H1 (cell line): ENCODE data around the gene LDAH. TPM values are rescaled to one million over a fixed set of nuclear protein-coding genes. Genes with fewer than 3 reads are reported as not detected.

Experiments used
- CTCF ChIA-PET: fragments of 300-600 bp; sonication (Branson Sonifier 250); formaldehyde crosslinking; loops from one replicate; lab custom pipeline; 2021; ENCODE audit not compliant: partially characterized antibody; lab: Charles Lee
- POLR2A ChIA-PET: fragments of 300-600 bp; sonication (Branson Sonifier 250); formaldehyde crosslinking; loops from one replicate; lab custom pipeline; 2021; ENCODE audit warnings: inconsistent platforms; ENCODE audit not compliant: partially characterized antibody; lab: Charles Lee
- DNase-seq, 2 experiments: peaks; one replicate each; pipeline versions ENCODE4 v3.0.0 to v3.0.0-alpha.2; 2010 to 2022; ENCODE audit warnings: low spot score in 2 of 2, low read depth in 1 of 2, mixed read lengths in 1 of 2
- FAIRE-seq: peaks from 2 replicates; lab custom pipeline; 2011; peaks lifted over from hg19 to GRCh38; lab: Jason Lieb, UNC
- H2AFZ ChIP-seq: 2 replicates; pipeline ENCODE4 v1.8.1; 2012; ENCODE audit warnings: low read length, inconsistent platforms
- H2AK5ac ChIP-seq: 2 replicates; pipeline ENCODE4 v1.6.1; 2013; ENCODE audit warnings: low read depth, low read length
- H2BK120ac ChIP-seq: replicated peaks from 2 replicates; pipeline ENCODE3; 2013; ENCODE audit warnings: low read depth, low read length, inconsistent platforms
- H2BK12ac ChIP-seq: 2 replicates; pipeline ENCODE4 v1.6.1; 2013; ENCODE audit warnings: low read depth, low read length
- H2BK15ac ChIP-seq: 2 replicates; pipeline ENCODE4 v1.6.1; 2013; ENCODE audit warnings: low read length
- H2BK20ac ChIP-seq: 2 replicates; pipeline ENCODE4 v1.6.1; 2013; ENCODE audit warnings: low read length
- H2BK5ac ChIP-seq: 2 replicates; pipeline ENCODE4 v1.6.1; 2013; ENCODE audit warnings: low read depth, low read length
- H3K14ac ChIP-seq: 2 replicates; pipeline ENCODE4 v1.6.1; 2013; ENCODE audit warnings: inconsistent platforms; ENCODE audit not compliant: insufficient read length
- H3K18ac ChIP-seq: 2 replicates; pipeline ENCODE4 v1.6.1; 2013; ENCODE audit warnings: low read length; ENCODE audit errors: extremely low read depth
- H3K23ac ChIP-seq: 2 replicates; pipeline ENCODE4 v1.6.1; 2013; ENCODE audit warnings: inconsistent platforms; ENCODE audit not compliant: insufficient read length
- H3K23me2 ChIP-seq: 2 replicates; pipeline ENCODE4 v1.6.1; 2013; ENCODE audit warnings: low read depth, low read length
- H3K27ac ChIP-seq: 2 replicates; pipeline ENCODE4 v1.6.1; 2011; ENCODE audit warnings: low read depth, low read length, inconsistent platforms
- H3K27me3 ChIP-seq, 4 experiments: replicated peaks in 1 of 4; 1 replicate in 1 of 4; 2 replicates in 3 of 4; pipeline versions ENCODE4 v1.6.1 to v1.8.1; 2011 to 2013; ENCODE audit warnings: low read length in 3 of 4, mild to moderate bottlenecking in 3 of 4, inconsistent platforms in 2 of 4, mixed read lengths in 2 of 4, moderate library complexity in 1 of 4; ENCODE audit not compliant: control insufficient read depth in 3 of 4, insufficient read depth in 3 of 4; ENCODE audit errors: extremely low read depth in 1 of 4
- H3K36me3 ChIP-seq, 4 experiments: 2 replicates each; pipeline versions ENCODE4 v1.6.1 to v1.8.1; 2011 to 2013; ENCODE audit warnings: mild to moderate bottlenecking in 4 of 4, low read length in 3 of 4, moderate library complexity in 2 of 4, control low read depth in 1 of 4, inconsistent platforms in 1 of 4; ENCODE audit not compliant: insufficient read depth in 4 of 4, control insufficient read depth in 2 of 4
- H3K4ac ChIP-seq: replicated peaks from 2 replicates; pipeline ENCODE3; 2013; ENCODE audit warnings: low read length, low read depth, mixed read lengths, inconsistent platforms; ENCODE audit not compliant: insufficient read length
- H3K4me1 ChIP-seq, 4 experiments: replicated peaks in 1 of 4; 1 replicate in 1 of 4; 2 replicates in 3 of 4; pipeline versions ENCODE4 v1.6.1 to v1.8.1; 2011 to 2013; ENCODE audit warnings: low read length in 3 of 4, inconsistent platforms in 2 of 4, mixed read lengths in 1 of 4; ENCODE audit not compliant: insufficient read depth in 4 of 4, control insufficient read depth in 3 of 4
- H3K4me2 ChIP-seq, 2 experiments: 2 replicates each; pipeline versions ENCODE4 v1.6.1 to v1.8.1; 2011 to 2013; ENCODE audit warnings: low read depth in 2 of 2, low read length in 2 of 2, control low read depth in 1 of 2, inconsistent platforms in 1 of 2, mild to moderate bottlenecking in 1 of 2; ENCODE audit not compliant: insufficient read depth in 1 of 2
- H3K4me3 ChIP-seq, 4 experiments: fragments of 200-600, 300-600 bp in 1 of 4; sonication (generic), shearing (Covaris generic), sonication (Bioruptor Twin) in 1 of 4; 2 replicates each; pipeline versions ENCODE4 v1.5.1 to v1.8.1; 2011 to 2016; ENCODE audit warnings: low read length in 4 of 4, low read depth in 3 of 4, control low read depth in 2 of 4, inconsistent platforms in 2 of 4, mild to moderate bottlenecking in 2 of 4, mixed read lengths in 1 of 4, moderate library complexity in 1 of 4; ENCODE audit not compliant: insufficient read depth in 2 of 4; ENCODE audit errors: extremely low read depth in 1 of 4
- H3K56ac ChIP-seq: replicated peaks from 2 replicates; pipeline ENCODE3; 2013; ENCODE audit warnings: low read depth, mild to moderate bottlenecking, mixed read lengths, low read length, inconsistent platforms; ENCODE audit not compliant: insufficient read length
- H3K79me1 ChIP-seq: 2 replicates; pipeline ENCODE4 v1.6.1; 2013; ENCODE audit warnings: low read depth, low read length, control low read depth
- H3K79me2 ChIP-seq, 2 experiments: 2 replicates each; pipeline versions ENCODE4 v1.6.1 to v1.8.1; 2012 to 2013; ENCODE audit warnings: low read length in 2 of 2, mild to moderate bottlenecking in 2 of 2, inconsistent platforms in 1 of 2; ENCODE audit not compliant: insufficient read depth in 2 of 2, control insufficient read depth in 1 of 2
- H3K9ac ChIP-seq, 4 experiments: replicated peaks in 1 of 4; 1 replicate in 1 of 4; 2 replicates in 3 of 4; pipeline versions ENCODE4 v1.6.1 to v1.8.1; 2011 to 2013; ENCODE audit warnings: low read depth in 3 of 4, low read length in 3 of 4, control low read depth in 2 of 4, mild to moderate bottlenecking in 2 of 4, moderate library complexity in 2 of 4, inconsistent platforms in 1 of 4; ENCODE audit errors: extremely low read depth in 1 of 4
- H3K9me3 ChIP-seq, 2 experiments: 2 replicates each; pipeline versions ENCODE4 v1.6.1 to v1.8.1; 2012 to 2013; ENCODE audit warnings: mild to moderate bottlenecking in 2 of 2, moderate library complexity in 2 of 2, control low read depth in 1 of 2, inconsistent platforms in 1 of 2, low read depth in 1 of 2, low read length in 1 of 2, mixed read lengths in 1 of 2; ENCODE audit not compliant: insufficient read depth in 2 of 2
- H4K20me1 ChIP-seq, 2 experiments: replicated peaks in 1 of 2; 2 replicates each; pipeline versions ENCODE3 to v1.8.1; 2011 to 2013; ENCODE audit warnings: inconsistent platforms in 2 of 2, low read length in 2 of 2, mild to moderate bottlenecking in 1 of 2; ENCODE audit not compliant: insufficient read depth in 2 of 2, control insufficient read depth in 1 of 2
- H4K5ac ChIP-seq: 2 replicates; pipeline ENCODE4 v1.6.1; 2013; ENCODE audit warnings: low read length, low read depth, mixed read lengths, inconsistent platforms; ENCODE audit not compliant: insufficient read length
- H4K8ac ChIP-seq: 2 replicates; pipeline ENCODE4 v1.8.0; 2013; ENCODE audit warnings: mild to moderate bottlenecking, moderate library complexity, low read length, inconsistent platforms; ENCODE audit not compliant: insufficient read depth; ENCODE audit errors: extremely low read depth
- H4K91ac ChIP-seq: replicated peaks from 2 replicates; pipeline ENCODE3; 2013; ENCODE audit warnings: low read length, mixed read lengths, inconsistent platforms; ENCODE audit not compliant: insufficient read length
- EZH2 ChIP-seq: fragments of 200-600 bp; sonication (generic); IDR thresholded peaks from 2 replicates; pipeline ENCODE4 v1.7.1; 2012; ENCODE audit warnings: low read depth, mild to moderate bottlenecking, moderate library complexity, low read length, inconsistent platforms; ENCODE audit not compliant: severe bottlenecking
- RFX5 ChIP-seq: IDR thresholded peaks from 2 replicates; pipeline ENCODE4 v1.6.1; 2011; ENCODE audit warnings: low read depth, low read length, improper control_type of control experiment, borderline replicate concordance
- WGBS, 2 experiments: shearing (Covaris generic) in 1 of 2; methylation state at CpG; one replicate each; pipeline versions ENCODE4 v1.1.6 to v1.1.7; 2013 to 2015; ENCODE audit warnings: low lambda C conversion rate in 2 of 2, mixed read lengths in 2 of 2, inconsistent platforms in 1 of 2, low coverage in 1 of 2, missing lambda C conversion rate in 1 of 2; ENCODE audit not compliant: insufficient replicate concordance in 2 of 2, insufficient coverage in 1 of 2, insufficient read length in 1 of 2; ENCODE audit errors: extremely low coverage in 1 of 2, missing lambda C conversion rate in 1 of 2; 5-methylcytosine and 5-hydroxymethylcytosine counted together
- polyA plus RNA-seq, 7 experiments: library from polyadenylated mRNA; depleted of rRNA in 3 of 7; stranded (reverse) in 5 of 7; unstranded in 2 of 7; fragments of >200 nt in 5 of 7; fragments of 200-250 nt in 2 of 7; gene quantifications; 1 replicate in 5 of 7; 2 replicates in 1 of 7; 4 replicates in 1 of 7; pipeline versions ENCODE4 v1.2.1 to v1.2.3, GENCODE V29; 2011 to 2013; ENCODE audit warnings: missing spikeins in 2 of 7, mixed read lengths in 2 of 7
- total RNA-seq: library from RNA; stranded (reverse); fragmentation: NEBNext Ultra II Directional; extraction: Animal tissue kit (Norgen Biotek cat#: 25700); gene quantifications from 2 replicates; pipeline ENCODE4 v1.2.1, GENCODE V29; 2021

Gene LDAH
- total and polyA plus RNA-seq, 2 of the 8 experiments (the other 6 are each of a cell fraction or from before 2014, with no cell fraction given) = 10.9 to 26.3 TPM

DNA sequence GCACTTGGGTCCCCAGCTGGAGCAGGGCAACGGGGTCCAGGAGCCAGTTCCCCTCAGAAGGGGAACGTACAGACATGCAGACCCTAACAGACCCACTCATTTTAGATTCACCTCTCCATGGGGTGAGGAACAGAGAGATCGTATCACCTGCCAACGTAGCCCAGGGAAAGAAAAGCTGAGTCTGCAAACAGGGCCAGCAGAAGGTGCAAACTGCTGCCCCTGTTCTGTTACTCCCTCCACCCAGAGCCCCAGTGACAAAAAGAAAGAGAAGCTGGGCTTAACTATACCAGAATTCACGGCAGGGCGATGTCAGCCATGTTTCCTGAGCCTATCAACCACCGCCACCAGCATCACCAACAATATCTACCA is 171.2 kb downstream of the LDAH start:
- no peak for TF ChIP-seq RFX5
- peak; percentile 2 for TF ChIP-seq EZH2
- Histone ChIP-seq H2BK20ac (no peak overlapping the region), H2BK15ac (no peak overlapping the region), H3K9me3 (no peaks in the 10 kb centered on the region), H4K91ac (peak overlapping the region; percentile 2), H2BK5ac (no peak overlapping the region), H3K14ac (no peak overlapping the region), H3K27ac (no peak overlapping the region), H3K9ac (peak overlapping the region in 2 of 4 experiments; percentile 23 to 32; a peak in 2 of 7 replicates), H3K4me2 (peak overlapping the region; percentile 70 to 82), H3K79me1 (no peaks in the 10 kb centered on the region), H4K5ac (no peak overlapping the region), H3K18ac (no peak overlapping the region), H3K4me3 (peak overlapping the region; percentile 47 to 68 (median 56); a peak in 5 of 8 replicates), H2BK12ac (no peak overlapping the region), H3K56ac (no peak overlapping the region), H4K20me1 (no peaks in the 10 kb centered on the region), H3K23ac (no peak overlapping the region), H3K4ac (no peak overlapping the region), H2AFZ (peak overlapping the region; percentile 77), H3K36me3 (no peaks in the 10 kb centered on the region), H3K4me1 (peaks cover 5 to 12% (median 8%) of the 10 kb centered on the region in 4 experiments; a peak in 6 of 7 replicates), H4K8ac (peak overlapping the region; percentile 7; the same call in 1 of the 2 replicates), H3K79me2 (no peaks in the 10 kb centered on the region), H3K27me3 (peaks cover 0 to 4% (median under 1%) of the 10 kb centered on the region in 4 experiments; a peak in 4 of 7 replicates), H2AK5ac (no peak overlapping the region), H2BK120ac (no peak overlapping the region), H3K23me2 (peaks cover 7% of the 10 kb centered on the region; the same call in 1 of the 2 replicates)
- no peak for DNase-seq
- CTCF ChIA-PET = interaction anchor here (0.8 to 13.1 kb wide), 24 partner anchors 9 to 390 kb away, joined by 3 to 261 read pairs (median 6); partner anchors contain the start of gene RHOB
- FAIRE-seq = no peak
- WGBS, 2 experiments = 69% methylated on average over 7 of the region's 7 CpGs; no CpG with 5 or more reads in 1 of the 2 experiments
- POLR2A ChIA-PET = interaction anchor here (0.6 to 2.7 kb wide), 8 partner anchors 9 to 219 kb away, joined by 3 to 19 read pairs (median 5); partner anchors contain the start of genes GDF7 and RHOB
